Measurements from ENCODE around the gene KLHL33. TPM values are rescaled to one million over a fixed set of nuclear protein-coding genes. Genes with fewer than 3 reads are reported as not detected.
A peak's percentile ranks its signal among the peaks of the same experiment; 100 is the strongest.

Gene KLHL33
- total and polyA plus RNA-seq, 8 donors: 0.08 to 0.34 (median 0.13) TPM

DNA sequence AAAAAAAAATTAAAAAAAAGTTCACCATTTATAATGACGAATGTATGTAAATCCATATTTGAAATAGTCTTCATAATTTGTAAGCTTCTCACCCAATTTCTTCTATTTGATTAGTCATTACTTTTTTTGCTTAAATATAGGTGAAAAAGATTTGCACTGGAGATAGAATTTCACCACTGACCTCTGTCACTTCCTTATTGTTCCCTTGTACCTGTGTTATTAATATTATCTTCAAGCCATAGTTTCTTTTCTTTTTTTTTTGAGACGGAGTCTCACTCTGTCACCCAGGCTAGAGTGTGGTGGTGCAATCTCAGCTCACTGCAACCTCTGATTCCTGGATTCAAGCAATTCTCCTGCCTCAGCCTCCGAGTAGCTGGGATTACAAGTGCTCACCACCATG is 38.5 kb downstream of the KLHL33 start:
- TF ChIP-seq, protein P1, sequence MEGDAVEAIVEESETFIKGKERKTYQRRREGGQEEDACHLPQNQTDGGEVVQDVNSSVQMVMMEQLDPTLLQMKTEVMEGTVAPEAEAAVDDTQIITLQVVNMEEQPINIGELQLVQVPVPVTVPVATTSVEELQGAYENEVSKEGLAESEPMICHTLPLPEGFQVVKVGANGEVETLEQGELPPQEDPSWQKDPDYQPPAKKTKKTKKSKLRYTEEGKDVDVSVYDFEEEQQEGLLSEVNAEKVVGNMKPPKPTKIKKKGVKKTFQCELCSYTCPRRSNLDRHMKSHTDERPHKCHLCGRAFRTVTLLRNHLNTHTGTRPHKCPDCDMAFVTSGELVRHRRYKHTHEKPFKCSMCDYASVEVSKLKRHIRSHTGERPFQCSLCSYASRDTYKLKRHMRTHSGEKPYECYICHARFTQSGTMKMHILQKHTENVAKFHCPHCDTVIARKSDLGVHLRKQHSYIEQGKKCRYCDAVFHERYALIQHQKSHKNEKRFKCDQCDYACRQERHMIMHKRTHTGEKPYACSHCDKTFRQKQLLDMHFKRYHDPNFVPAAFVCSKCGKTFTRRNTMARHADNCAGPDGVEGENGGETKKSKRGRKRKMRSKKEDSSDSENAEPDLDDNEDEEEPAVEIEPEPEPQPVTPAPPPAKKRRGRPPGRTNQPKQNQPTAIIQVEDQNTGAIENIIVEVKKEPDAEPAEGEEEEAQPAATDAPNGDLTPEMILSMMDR (IDR thresholded peaks at IDR 0.05): no peak
- no peak overlapping the region for H3K27ac ChIP-seq
- 91% methylated on average over 3 of the region's 3 CpGs for WGBS, 2 donors
- intact Hi-C loops (cut with DNase I): no loop called here
- peaks cover 0 to 28% (median 0%) of the 10 kb centered on the region in 3 donors for H3K36me3 ChIP-seq
- no peak overlapping the region for H3K4me3 ChIP-seq
- no peaks in the 10 kb centered on the region for H3K9me3 ChIP-seq
- no peaks in the 10 kb centered on the region for H3K27me3 ChIP-seq
- ATAC-seq (no peak), DNase-seq (no peak), FAIRE-seq (no peak)
- peaks cover 0 to 6% (median 0%) of the 10 kb centered on the region in 3 donors for H3K4me1 ChIP-seq

DNA sequence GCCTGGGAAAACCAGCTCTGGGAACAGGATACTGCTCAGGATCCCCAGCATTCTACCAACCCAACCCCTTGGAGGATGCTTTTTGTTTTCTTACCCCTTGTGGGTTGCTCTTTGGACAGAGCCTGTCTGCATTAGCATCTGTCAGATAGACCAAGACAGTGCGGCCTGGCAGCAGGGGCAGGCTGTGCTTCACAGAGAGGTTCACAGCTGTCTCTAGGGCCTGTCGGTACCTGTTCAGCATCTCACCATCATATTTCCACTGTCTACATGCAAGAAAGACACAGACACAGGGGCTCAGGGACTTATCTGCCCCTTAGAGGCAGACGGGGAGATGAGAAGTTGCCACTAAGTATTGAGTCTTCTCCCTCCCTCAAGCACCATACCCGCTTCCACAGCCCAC is 44.5 kb downstream of the KLHL33 start:
- no peaks in the 10 kb centered on the region for H3K4me1 ChIP-seq
- no peak overlapping the region for H3K27ac ChIP-seq
- intact Hi-C loops (cut with DNase I): no loop called here
- DNase-seq: no peak
- peaks cover 7 to 60% (median 19%) of the 10 kb centered on the region in 3 donors for H3K36me3 ChIP-seq
- no peak for ATAC-seq
- H3K27me3 ChIP-seq: no peaks in the 10 kb centered on the region
- no peak overlapping the region for H3K4me3 ChIP-seq
- 93 to 97% methylated on average over 4 of the region's 4 CpGs for whole genome bisulfite sequencing, 2 donors
- TF ChIP-seq, protein P1 (IDR thresholded peaks at IDR 0.05): no peak
- FAIRE-seq: no peak
- no peaks in the 10 kb centered on the region for H3K9me3 ChIP-seq

DNA sequence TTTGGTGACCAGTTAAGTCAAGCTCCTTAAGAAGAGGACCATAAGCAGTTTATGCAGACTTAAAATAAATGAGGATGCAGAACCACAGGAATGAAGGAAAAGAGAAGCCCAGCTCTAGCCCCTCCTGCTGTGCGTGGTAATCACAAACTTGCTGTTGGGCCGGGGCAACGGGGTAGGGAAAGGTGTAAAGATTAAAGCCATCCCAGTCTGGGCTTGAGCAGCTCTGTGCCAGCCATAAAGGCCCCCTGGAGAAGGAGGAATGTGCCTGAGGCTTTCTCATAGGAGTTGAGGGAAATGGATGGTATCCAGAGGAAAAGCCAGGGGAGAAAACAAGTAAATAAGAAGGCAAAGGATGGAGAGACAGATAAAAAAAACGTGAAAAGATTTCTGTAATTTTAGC is 47.8 kb downstream of the KLHL33 start:
- Histone ChIP-seq H3K9me3 (no peaks in the 10 kb centered on the region), H3K27me3 (no peaks in the 10 kb centered on the region), H3K4me3 (no peak overlapping the region), H3K4me1 (no peaks in the 10 kb centered on the region), H3K27ac (no peak overlapping the region), H3K36me3 (peaks cover 7 to 66% (median 35%) of the 10 kb centered on the region in 3 donors)
- FAIRE-seq (no peak), DNase-seq (no peak), ATAC-seq (no peak)
- WGBS, 2 donors: 60 to 62% methylated on average over 4 of the region's 4 CpGs
- intact Hi-C loops (cut with DNase I): no loop called here
- TF ChIP-seq, protein P1 (IDR thresholded peaks at IDR 0.05): no peak

DNA sequence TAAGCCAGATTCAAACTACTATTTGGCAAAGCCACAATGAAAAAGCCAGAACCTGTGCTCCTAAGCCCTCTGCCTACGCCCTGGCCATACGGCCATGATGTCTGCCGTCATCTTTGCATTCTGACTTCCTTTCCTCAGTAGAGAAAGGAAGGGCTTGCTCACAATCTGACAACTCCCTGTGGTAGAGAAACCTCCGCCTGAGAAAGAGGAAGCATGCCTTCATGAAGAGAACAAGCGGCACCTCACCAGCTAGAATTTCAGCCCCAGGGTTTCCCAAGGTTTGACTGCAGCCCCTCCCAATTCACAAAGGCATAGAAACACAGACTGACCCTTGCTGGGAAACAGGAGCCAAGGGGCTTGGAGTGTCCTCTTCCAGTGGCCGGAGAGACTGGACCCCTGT is 48.4 kb downstream of the KLHL33 start:
- Histone ChIP-seq H3K36me3 (peaks cover 7 to 71% (median 35%) of the 10 kb centered on the region in 3 donors), H3K9me3 (no peaks in the 10 kb centered on the region), H3K4me1 (no peaks in the 10 kb centered on the region), H3K27ac (no peak overlapping the region), H3K4me3 (no peak overlapping the region), H3K27me3 (no peaks in the 10 kb centered on the region)
- FAIRE-seq (no peak), DNase-seq (no peak), ATAC-seq (peak in 2 of 4 donors; percentile 23 to 32)
- TF ChIP-seq, protein P1 (IDR thresholded peaks at IDR 0.05): no peak
- WGBS, 2 donors: 95 to 98% methylated on average over 6 of the region's 6 CpGs
- intact Hi-C loops (cut with DNase I): no loop called here

DNA sequence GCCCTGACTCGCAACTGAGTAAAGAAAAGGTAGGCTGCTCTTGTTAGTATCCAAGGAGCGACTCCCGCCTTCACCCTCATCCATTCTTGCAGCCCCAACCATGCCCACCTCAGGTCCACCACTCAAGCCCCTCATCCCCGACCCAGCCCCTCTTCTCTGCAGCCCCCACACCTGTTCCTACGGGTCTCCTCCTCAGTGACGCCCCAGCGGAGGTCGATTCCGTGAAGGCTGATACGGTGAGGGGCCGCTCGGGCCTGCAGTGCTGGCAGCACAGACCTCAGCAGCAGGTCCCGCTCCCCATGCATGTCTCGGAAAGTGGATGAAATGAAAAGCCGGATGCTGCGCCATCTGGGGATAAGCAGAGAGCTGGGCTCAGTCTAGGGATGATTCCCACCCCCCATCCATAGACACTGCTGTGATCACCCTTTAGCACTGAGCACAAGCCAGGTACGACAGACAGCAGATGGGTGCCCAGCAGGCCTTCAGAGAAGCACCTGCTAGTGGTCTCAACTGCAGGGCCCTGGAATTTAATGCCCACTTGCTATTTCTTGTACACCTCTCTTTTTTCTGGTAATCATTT is 49.6 kb downstream of the KLHL33 start:
- Histone ChIP-seq H3K4me3 (no peak overlapping the region), H3K27ac (no peak overlapping the region), H3K4me1 (no peaks in the 10 kb centered on the region), H3K9me3 (no peaks in the 10 kb centered on the region), H3K27me3 (no peaks in the 10 kb centered on the region), H3K36me3 (peaks cover 7 to 83% (median 41%) of the 10 kb centered on the region in 3 donors)
- DNase-seq (no peak), FAIRE-seq (no peak), ATAC-seq (no peak)
- 94 to 96% methylated on average over 17 of the region's 17 CpGs for WGBS, 2 donors
- TF ChIP-seq, protein P1 (IDR thresholded peaks at IDR 0.05): no peak
- intact Hi-C loops (cut with DNase I): no loop called here
